GM12864 (cell line): ENCODE data around the gene PJA1.

Source experiments
- DNase-seq: peaks from one replicate; pipeline ENCODE4 v3.0.0-alpha.2; 2011; ENCODE audit warnings: low read depth
- H3K4me3 ChIP-seq: 2 replicates; pipeline ENCODE4 v1.5.1; 2011; ENCODE audit warnings: mild to moderate bottlenecking, low read depth, low read length, control low read depth
- TF ChIP-seq, protein P1 (sequence below): IDR thresholded peaks from 2 replicates; pipeline ENCODE4 v1.5.1; 2011; ENCODE audit warnings: low read depth, mild to moderate bottlenecking, moderate library complexity, low read length, control low read depth, inconsistent platforms; ENCODE audit errors: missing control alignments

The PJA1 gene

DNA sequence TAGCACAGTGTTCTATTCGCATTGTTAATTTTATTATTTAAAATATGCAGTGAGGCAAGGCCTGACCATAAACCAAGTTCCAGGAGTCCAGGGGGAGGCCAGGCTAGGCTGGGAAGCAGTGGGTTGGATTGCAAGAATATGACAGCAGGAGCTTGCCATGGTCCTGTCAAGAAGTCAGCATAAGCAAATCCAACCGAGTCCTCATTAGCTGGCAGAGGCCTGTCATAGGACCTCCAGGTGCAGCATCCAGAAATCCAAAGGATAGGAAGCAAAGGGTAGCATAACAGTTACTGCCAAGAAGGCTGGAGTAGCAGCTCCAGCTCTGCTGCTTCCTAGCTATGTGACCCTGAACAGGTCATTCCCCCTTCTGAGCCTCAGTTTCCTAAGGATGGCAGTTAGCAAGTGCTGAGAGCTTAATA, 13.4 kb downstream of the PJA1 start:
- TF ChIP-seq, protein P1, sequence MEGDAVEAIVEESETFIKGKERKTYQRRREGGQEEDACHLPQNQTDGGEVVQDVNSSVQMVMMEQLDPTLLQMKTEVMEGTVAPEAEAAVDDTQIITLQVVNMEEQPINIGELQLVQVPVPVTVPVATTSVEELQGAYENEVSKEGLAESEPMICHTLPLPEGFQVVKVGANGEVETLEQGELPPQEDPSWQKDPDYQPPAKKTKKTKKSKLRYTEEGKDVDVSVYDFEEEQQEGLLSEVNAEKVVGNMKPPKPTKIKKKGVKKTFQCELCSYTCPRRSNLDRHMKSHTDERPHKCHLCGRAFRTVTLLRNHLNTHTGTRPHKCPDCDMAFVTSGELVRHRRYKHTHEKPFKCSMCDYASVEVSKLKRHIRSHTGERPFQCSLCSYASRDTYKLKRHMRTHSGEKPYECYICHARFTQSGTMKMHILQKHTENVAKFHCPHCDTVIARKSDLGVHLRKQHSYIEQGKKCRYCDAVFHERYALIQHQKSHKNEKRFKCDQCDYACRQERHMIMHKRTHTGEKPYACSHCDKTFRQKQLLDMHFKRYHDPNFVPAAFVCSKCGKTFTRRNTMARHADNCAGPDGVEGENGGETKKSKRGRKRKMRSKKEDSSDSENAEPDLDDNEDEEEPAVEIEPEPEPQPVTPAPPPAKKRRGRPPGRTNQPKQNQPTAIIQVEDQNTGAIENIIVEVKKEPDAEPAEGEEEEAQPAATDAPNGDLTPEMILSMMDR, result no peak
- no peak overlapping the region for H3K4me3 ChIP-seq
- no peak for DNase-seq

DNA sequence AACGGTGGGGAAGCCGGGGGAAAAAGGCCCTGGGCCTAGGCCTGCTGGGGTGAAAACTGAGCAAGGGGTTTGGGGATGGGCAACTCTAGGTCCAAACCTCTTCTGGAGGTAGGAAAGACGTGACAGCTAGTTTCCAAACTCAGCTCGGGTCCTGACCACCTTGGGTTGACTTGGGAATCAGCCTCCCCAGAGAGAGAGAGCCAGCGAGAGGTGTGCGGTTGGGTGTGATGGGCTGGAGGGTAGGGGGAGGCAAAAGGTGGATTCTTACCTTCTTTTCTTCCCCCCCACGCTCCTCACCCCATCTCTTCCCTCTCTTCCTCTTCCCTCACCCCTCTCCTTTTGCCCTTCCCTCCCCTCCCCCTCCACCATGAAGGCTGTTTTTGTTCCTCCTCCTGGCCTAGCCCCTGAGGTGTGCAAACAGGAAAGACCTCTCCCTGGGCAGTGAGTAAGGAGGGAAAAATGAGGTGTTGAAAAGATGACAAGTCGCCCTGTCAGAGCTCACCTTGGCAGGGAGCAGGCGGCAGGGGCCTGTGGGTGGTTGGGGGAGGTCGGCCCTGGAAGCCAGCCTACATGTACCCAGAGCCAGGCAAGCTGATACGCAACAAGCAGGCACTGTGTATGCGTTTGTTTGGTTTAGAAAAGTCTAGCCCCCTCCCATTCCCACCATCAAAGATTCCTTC, 14.8 kb downstream of the PJA1 start:
- TF ChIP-seq, protein P1, result no peak
- DNase-seq, result no peak
- H3K4me3 ChIP-seq, result no peak overlapping the region

DNA sequence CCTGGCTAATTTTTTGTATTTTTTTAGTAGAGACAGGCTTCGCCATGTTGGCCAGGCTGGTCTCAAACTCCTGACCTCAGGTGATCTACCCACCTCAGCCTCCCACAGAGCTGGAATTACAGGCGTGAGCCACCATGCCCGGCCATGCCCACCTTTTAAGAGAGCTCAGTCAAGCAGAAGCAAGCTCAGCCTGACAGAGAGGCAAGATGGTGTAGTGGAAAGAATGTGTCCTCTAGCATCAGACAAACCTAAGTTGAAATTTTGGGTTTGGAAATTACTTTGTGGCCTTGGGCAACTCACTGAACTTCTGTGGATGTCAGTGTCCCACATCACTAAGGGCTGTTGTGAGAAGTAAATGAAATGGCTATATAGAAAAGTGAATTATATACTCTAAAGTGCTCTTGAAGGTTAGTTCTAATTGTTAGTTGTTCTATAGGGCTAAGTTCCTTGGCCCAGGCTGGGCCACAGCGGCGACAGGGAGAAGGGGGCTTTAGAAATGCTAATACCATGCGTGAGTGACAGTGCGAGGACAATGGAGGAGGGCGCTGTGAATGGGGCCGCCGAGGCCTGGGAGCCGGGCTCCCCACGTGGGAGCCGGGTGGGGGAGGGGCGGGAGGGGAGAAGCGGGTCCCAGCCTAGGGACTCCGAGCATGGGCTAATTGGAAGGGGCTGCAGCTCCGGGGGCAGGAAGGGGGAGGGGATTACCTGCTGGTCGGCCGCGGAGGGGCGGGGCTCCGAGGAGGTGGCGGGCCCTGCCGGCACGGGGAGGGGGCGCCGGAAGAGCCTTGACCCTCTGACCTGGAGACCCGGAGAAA, 15.6 kb downstream of the PJA1 start:
- TF ChIP-seq, protein P1, result no peak
- H3K4me3 ChIP-seq, result no peak overlapping the region
- DNase-seq, result no peak

DNA sequence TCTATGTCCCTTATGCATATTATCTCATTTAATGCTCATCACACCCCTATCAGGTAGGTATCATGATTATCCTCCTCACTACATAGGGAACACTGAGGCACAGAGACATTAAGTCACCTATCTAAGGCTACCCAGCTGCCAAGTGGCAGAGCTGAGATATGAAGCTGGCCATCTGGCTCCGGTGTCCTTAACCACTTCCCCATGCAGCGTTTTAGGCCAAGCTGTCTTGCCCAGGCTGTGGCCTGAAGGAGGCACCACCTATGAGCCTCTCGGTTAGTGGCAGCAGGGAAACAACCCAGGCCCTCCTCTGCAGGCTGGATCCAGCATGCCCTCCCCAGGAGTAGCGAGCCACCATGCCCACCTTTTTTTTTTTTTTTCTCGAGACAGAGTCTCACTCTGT, 16.3 kb downstream of the PJA1 start:
- TF ChIP-seq, protein P1, result no peak
- H3K4me3 ChIP-seq, result no peak overlapping the region
- DNase-seq, result no peak

DNA sequence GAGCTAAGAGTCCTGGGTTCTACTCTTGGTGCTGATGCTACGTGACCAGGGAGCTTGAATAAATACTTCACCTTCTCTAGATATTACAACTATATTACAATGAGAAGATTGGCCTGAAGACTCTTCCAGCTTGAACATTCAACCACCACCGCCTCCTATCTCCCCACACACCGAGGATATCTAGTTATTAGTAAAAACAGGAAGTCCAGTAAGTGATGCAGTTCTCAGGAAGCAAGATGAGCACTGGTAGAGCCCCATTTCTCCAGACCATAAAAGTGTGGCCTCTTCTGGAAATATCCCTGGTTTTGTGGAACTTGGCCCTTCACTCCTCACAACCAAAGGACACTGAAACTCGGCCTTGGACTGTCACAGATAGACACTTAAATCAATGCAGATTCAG, 18.5 kb downstream of the PJA1 start:
- TF ChIP-seq, protein P1, result no peak
- no peak for DNase-seq
- no peak overlapping the region for H3K4me3 ChIP-seq

DNA sequence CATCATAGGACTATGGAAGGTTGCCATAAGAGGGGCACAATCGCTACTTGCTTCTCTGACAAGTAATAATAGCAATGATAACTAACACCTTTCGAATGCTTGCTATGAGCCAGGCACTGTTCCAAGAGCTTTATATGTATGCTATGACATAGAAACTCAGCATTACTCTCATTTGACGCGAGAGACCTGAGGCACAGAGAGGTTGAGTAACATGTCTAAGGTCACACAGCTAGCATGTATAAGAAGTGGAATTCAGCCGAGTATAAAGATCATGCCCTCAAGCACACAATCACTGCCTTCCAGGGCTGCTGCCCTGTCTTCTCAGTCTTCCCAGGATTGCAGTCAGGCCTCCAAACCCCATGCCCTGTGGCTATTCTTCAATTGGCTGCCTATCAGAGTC, 19.5 kb downstream of the PJA1 start:
- no peak for DNase-seq
- TF ChIP-seq, protein P1, result no peak
- H3K4me3 ChIP-seq, result no peak overlapping the region
